Measurements from ENCODE around the gene OPCML. TPM values are rescaled to one million over a fixed set of nuclear protein-coding genes. Genes with fewer than 3 reads are reported as not detected.

The OPCML gene
- total RNA-seq, 1 donor from 2014 or later: 2.7 TPM

DNA sequence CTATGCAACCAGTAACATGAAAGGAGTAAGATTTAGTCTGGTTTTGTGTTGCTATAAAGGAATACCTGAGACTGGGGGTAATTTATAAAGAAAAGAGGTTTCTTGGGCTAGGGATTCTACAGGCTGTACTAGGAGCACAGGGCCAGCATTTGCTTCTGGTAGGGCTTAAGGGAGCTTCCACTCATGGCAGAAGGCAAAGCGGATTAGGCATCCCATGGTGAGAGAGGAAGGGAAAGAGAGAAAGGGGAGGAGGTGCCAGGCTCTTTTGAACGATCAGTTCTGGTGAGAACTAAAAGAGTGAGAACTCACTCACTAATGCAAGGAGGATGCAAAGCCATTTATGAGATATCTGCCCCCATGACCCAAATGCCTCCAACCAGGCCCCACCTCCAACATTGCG lies 283.2 kb downstream of the OPCML start:
- H3K4me1 Mint-ChIP-seq (ENCODE audit: low read depth): no peaks in the 10 kb centered on the region
- no peak overlapping the region for H3K27ac Mint-ChIP-seq (ENCODE audit: unreplicated experiment)
- DNase-seq (ENCODE audit: low spot score): no peak
- H3K4me3 Mint-ChIP-seq (ENCODE audit: unreplicated experiment): no peak overlapping the region
- TF ChIP-seq, protein P1, sequence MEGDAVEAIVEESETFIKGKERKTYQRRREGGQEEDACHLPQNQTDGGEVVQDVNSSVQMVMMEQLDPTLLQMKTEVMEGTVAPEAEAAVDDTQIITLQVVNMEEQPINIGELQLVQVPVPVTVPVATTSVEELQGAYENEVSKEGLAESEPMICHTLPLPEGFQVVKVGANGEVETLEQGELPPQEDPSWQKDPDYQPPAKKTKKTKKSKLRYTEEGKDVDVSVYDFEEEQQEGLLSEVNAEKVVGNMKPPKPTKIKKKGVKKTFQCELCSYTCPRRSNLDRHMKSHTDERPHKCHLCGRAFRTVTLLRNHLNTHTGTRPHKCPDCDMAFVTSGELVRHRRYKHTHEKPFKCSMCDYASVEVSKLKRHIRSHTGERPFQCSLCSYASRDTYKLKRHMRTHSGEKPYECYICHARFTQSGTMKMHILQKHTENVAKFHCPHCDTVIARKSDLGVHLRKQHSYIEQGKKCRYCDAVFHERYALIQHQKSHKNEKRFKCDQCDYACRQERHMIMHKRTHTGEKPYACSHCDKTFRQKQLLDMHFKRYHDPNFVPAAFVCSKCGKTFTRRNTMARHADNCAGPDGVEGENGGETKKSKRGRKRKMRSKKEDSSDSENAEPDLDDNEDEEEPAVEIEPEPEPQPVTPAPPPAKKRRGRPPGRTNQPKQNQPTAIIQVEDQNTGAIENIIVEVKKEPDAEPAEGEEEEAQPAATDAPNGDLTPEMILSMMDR (IDR thresholded peaks at IDR 0.05): no peak
- no peaks in the 10 kb centered on the region for H3K9me3 Mint-ChIP-seq (ENCODE audit: low read depth)
- peaks cover 12% of the 10 kb centered on the region for H3K27me3 Mint-ChIP-seq (ENCODE audit: low read depth)
- no peaks in the 10 kb centered on the region for H3K36me3 Mint-ChIP-seq (ENCODE audit: low read depth)

DNA sequence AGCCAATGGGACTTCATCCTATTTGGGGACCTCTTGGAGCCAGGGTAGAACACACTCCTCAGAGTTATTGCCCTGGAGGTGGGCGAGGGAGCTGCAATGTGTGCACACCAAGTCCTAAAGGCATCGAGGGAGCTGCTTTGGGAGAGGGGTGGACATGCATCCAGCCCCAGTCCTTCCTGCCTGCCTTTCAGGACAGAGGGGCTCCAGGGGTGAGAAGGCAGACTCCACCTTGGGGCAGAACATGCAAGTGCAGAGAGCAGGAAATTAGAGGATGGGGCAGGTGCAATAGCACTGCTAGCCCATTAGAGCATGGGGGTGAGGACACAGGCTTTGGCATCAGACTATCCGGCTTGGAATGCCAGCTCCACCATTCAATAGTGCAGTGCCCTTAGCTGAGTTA lies 288.5 kb downstream of the OPCML start:
- Mint-ChIP-seq H3K27ac (ENCODE audit: unreplicated experiment) (no peak overlapping the region), H3K27me3 (ENCODE audit: low read depth) (peaks cover 15% of the 10 kb centered on the region), H3K36me3 (ENCODE audit: low read depth) (no peaks in the 10 kb centered on the region), H3K9me3 (ENCODE audit: low read depth) (no peaks in the 10 kb centered on the region), H3K4me1 (ENCODE audit: low read depth) (no peaks in the 10 kb centered on the region), H3K4me3 (ENCODE audit: unreplicated experiment) (no peak overlapping the region)
- TF ChIP-seq, protein P1 (IDR thresholded peaks at IDR 0.05): no peak
- DNase-seq (ENCODE audit: low spot score): no peak

DNA sequence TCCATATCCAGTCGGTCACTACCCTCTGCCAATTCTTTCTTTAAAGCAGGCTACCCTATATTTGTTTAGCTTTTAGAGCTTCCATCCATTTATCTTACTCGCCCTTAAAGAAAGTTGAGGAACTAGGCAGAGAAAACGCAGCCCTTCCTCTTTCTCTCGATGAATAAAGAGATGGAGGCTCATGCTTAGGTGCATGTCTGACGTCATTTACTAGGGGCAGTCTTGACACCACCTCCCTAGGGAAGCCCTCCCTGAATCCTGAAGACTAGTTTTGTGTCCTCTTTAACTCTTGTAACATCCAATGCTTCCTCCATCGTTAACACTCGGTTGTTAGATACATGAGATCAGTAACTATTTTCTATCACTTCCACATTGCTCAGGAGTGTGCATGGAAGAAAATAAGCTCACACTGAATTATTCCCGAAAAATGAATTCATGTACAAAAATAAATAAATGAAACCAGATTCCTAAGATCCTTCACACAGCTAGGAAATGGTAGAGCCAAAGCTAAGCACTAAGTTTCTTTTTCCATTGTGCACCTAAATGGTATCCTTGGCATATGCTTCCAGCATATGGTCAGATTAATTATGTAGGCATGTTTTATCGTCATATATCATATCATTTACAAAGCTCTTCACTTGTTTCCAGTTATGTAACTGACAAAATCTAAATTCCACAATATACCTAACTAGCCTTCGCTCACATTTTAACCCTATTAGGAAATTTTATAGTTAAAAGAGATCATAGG lies 291.2 kb downstream of the OPCML start:
- peaks cover 9% of the 10 kb centered on the region for H3K27me3 Mint-ChIP-seq (ENCODE audit: low read depth)
- no peaks in the 10 kb centered on the region for H3K9me3 Mint-ChIP-seq (ENCODE audit: low read depth)
- TF ChIP-seq, protein P1 (IDR thresholded peaks at IDR 0.05): no peak

DNA sequence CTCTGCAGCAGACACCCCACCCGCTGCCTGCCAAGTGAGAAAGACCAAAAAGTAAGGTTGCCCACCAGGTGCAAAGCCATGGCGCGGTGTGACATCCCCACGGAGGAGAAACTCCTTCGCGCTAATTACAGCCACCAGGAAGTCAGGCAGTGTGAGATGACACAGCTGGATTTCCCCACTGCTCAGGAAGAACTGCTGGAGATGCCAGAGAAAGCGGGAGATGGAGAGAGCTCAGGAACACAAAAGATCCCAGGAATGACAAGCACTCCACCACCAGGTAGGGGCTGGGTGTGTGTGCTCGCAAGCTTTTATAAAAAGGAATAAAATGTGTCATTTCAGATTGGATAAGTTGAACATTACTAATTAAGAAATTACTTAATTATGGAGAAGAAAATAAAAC lies 292.7 kb downstream of the OPCML start:
- DNase-seq (ENCODE audit: low spot score): no peak
- no peak overlapping the region for H3K27ac Mint-ChIP-seq (ENCODE audit: unreplicated experiment)
- no peak overlapping the region for H3K4me3 Mint-ChIP-seq (ENCODE audit: unreplicated experiment)
- H3K9me3 Mint-ChIP-seq (ENCODE audit: low read depth): no peaks in the 10 kb centered on the region
- H3K36me3 Mint-ChIP-seq (ENCODE audit: low read depth): no peaks in the 10 kb centered on the region
- TF ChIP-seq, protein P1 (IDR thresholded peaks at IDR 0.05): no peak
- H3K27me3 Mint-ChIP-seq (ENCODE audit: low read depth): peaks cover 14% of the 10 kb centered on the region
- no peaks in the 10 kb centered on the region for H3K4me1 Mint-ChIP-seq (ENCODE audit: low read depth)

More for the DNA sequence above, 291.2 kb downstream of the OPCML start:
- Mint-ChIP-seq H3K27ac (ENCODE audit: unreplicated experiment) (no peak overlapping the region), H3K36me3 (ENCODE audit: low read depth) (no peaks in the 10 kb centered on the region), H3K4me3 (ENCODE audit: unreplicated experiment) (no peak overlapping the region), H3K4me1 (ENCODE audit: low read depth) (no peaks in the 10 kb centered on the region)
- DNase-seq (ENCODE audit: low spot score): no peak

DNA sequence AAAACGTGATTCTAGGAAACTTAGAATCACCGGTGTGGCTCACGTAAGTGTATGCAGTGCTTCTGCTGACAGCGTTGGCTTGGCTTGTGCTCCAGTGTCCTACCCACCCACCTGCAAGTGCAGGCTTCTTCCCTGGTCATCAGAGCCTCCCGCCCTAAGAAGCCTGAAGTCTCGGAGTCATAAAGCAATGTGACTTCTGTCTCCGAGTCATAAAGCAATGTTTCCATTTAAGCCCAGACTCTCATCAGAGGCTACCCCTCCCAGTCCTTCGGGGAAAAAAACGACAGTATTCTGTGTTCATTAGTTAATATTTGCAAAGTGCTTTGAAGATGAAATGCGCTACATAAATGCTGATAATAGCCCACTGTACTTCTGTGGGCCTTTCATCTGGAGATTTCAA lies 293.8 kb downstream of the OPCML start:
- peaks cover 4% of the 10 kb centered on the region for H3K9me3 Mint-ChIP-seq (ENCODE audit: low read depth)
- H3K36me3 Mint-ChIP-seq (ENCODE audit: low read depth): no peaks in the 10 kb centered on the region

More for the DNA sequence above, 293.8 kb downstream of the OPCML start:
- H3K4me3 Mint-ChIP-seq (ENCODE audit: unreplicated experiment): no peak overlapping the region
- peaks cover 16% of the 10 kb centered on the region for H3K27me3 Mint-ChIP-seq (ENCODE audit: low read depth)
- no peak overlapping the region for H3K27ac Mint-ChIP-seq (ENCODE audit: unreplicated experiment)
- no peaks in the 10 kb centered on the region for H3K4me1 Mint-ChIP-seq (ENCODE audit: low read depth)
- DNase-seq (ENCODE audit: low spot score): no peak
- TF ChIP-seq, protein P1 (IDR thresholded peaks at IDR 0.05): no peak
